Measurements from ENCODE around the gene BEST1. TPM values are rescaled to one million over a fixed set of nuclear protein-coding genes. Genes with fewer than 3 reads are reported as not detected.
A peak's percentile ranks its signal among the peaks of the same experiment; 100 is the strongest.

BEST1 gene
- total RNA-seq, 1 experiment from 2014 or later = 0.17 TPM

GRCh38 chr11:61917334-61918109, 32.6 kb upstream of the BEST1 start, which contains the start of gene RAB3IL1 (continued):
- TF ChIP-seq ZNF121 (CRISPR knock-in tag; IDR thresholded peaks at IDR 0.05) (no peak), NR2C2 (CRISPR knock-in tag; IDR thresholded peaks at IDR 0.05) (no peak), ZBTB43 (CRISPR knock-in tag; IDR thresholded peaks at IDR 0.05) (no peak), TCF7 (CRISPR knock-in tag; IDR thresholded peaks at IDR 0.05; ENCODE audit: low read depth) (no peak), FOXK1 (CRISPR knock-in tag; IDR thresholded peaks at IDR 0.05) (no peak), RORB (CRISPR knock-in tag; IDR thresholded peaks at IDR 0.05) (no peak), PRRX2 (CRISPR knock-in tag; IDR thresholded peaks at IDR 0.05) (no peak), ARID4B (CRISPR knock-in tag; IDR thresholded peaks at IDR 0.05; ENCODE audit: borderline replicate concordance) (no peak), E2F5 (CRISPR knock-in tag; IDR thresholded peaks at IDR 0.05) (peak; percentile 33; the same call in 1 of the 2 replicates), IRF2 (CRISPR knock-in tag; IDR thresholded peaks at IDR 0.05; ENCODE audit: borderline replicate concordance, low read depth) (no peak), ATF6 (CRISPR knock-in tag; IDR thresholded peaks at IDR 0.05) (no peak), NR3C1 (CRISPR knock-in tag; conservative IDR thresholded peaks at IDR 0.05; ENCODE audit: low read depth) (no peak), USF2 (CRISPR knock-in tag; IDR thresholded peaks at IDR 0.05) (peak; percentile 98), SOX15 (CRISPR knock-in tag; IDR thresholded peaks at IDR 0.05) (no peak), JAZF1 (CRISPR knock-in tag; IDR thresholded peaks at IDR 0.05) (no peak)

- TF ChIP-seq IRF1 (CRISPR knock-in tag; IDR thresholded peaks at IDR 0.05) (no peak), GABPB1 (CRISPR knock-in tag; IDR thresholded peaks at IDR 0.05) (no peak), ZNF671 (CRISPR knock-in tag; IDR thresholded peaks at IDR 0.05) (no peak), CREM (CRISPR knock-in tag; IDR thresholded peaks at IDR 0.05) (no peak), ZMAT4 (CRISPR knock-in tag; IDR thresholded peaks at IDR 0.05) (no peak), ESRRA (CRISPR knock-in tag; IDR thresholded peaks at IDR 0.05; ENCODE audit: borderline replicate concordance) (no peak), JAZF1 (CRISPR knock-in tag; IDR thresholded peaks at IDR 0.05) (no peak), ATF6 (CRISPR knock-in tag; IDR thresholded peaks at IDR 0.05) (no peak), NR1H2 (CRISPR knock-in tag; IDR thresholded peaks at IDR 0.05) (no peak)
- ChIA-PET POLR2A (interaction anchor here (1.0 kb wide), 1 partner anchor 9 kb away, joined by 5 read pairs; no protein-coding TSS in a partner anchor), CTCF (interaction anchor here (3.3 to 5.5 kb wide), 3 partner anchors 19 to 29 kb away, joined by 17 to 52 read pairs (median 34); no protein-coding TSS in a partner anchor)
- Mint-ChIP-seq H3K27ac (no peak overlapping the region), H3K36me3 (no peaks in the 10 kb centered on the region), H3K9me3 (no peaks in the 10 kb centered on the region), H3K27me3 (ENCODE audit: low read depth) (peaks cover 38% of the 10 kb centered on the region), H3K4me3 (peak overlapping the region; percentile 75), H3K4me1 (peaks cover 23% of the 10 kb centered on the region)
- ATAC-seq (no peak), DNase-seq (ENCODE audit: low spot score) (no peak)
These were observed 31.8 kb upstream of the BEST1 start for GRCh38 chr11:61918251-61918937.

Data from WTC11 (cell line).